Karpas-422 (cell line): ENCODE data around the gene PPA1. TPM values are rescaled to one million over a fixed set of nuclear protein-coding genes. Genes with fewer than 3 reads are reported as not detected.
"Not testable (repeated sequence)": the region's sequence is repeated elsewhere in the genome, so short reads cannot be mapped to it uniquely, and the experiment has no call there.

Experiments used
- DNase-seq: peaks from one replicate; pipeline ENCODE4 v3.0.0-alpha.2; 2015
- H2AFZ ChIP-seq: fragments of 200-600 bp; sonication (generic); 2 replicates; pipeline ENCODE4 v1.6.1; 2014; ENCODE audit warnings: antibody characterized with exemption, low read length, mixed read lengths
- H3K27ac ChIP-seq: fragments of 200-600 bp; sonication (generic); 2 replicates; pipeline ENCODE4 v1.5.1; 2014; ENCODE audit warnings: mild to moderate bottlenecking, low read length, moderate library complexity
- H3K27me3 ChIP-seq: fragments of 200-600 bp; sonication (generic); 2 replicates; pipeline ENCODE4 v1.6.1; 2014; ENCODE audit warnings: low read length, mixed read lengths
- H3K36me3 ChIP-seq: fragments of 200-600 bp; sonication (generic); 2 replicates; pipeline ENCODE4 v1.6.1; 2014; ENCODE audit warnings: low read length, mixed read lengths; ENCODE audit not compliant: insufficient read depth
- H3K4me1 ChIP-seq: fragments of 200-600 bp; sonication (generic); 2 replicates; pipeline ENCODE4 v1.6.1; 2014; ENCODE audit warnings: mild to moderate bottlenecking, low read length, mixed read lengths
- H3K4me2 ChIP-seq: fragments of 200-600 bp; sonication (generic); 2 replicates; pipeline ENCODE4 v1.6.1; 2014; ENCODE audit warnings: low read length, low read depth, mild to moderate bottlenecking; ENCODE audit not compliant: poor library complexity, severe bottlenecking
- H3K4me3 ChIP-seq: fragments of 200-600 bp; sonication (generic); 2 replicates; pipeline ENCODE4 v1.5.1; 2014; ENCODE audit warnings: mild to moderate bottlenecking, antibody characterized with exemption, low read length, mixed read lengths
- H3K79me2 ChIP-seq: fragments of 200-600 bp; sonication (generic); 2 replicates; pipeline ENCODE4 v1.6.1; 2014; ENCODE audit warnings: mild to moderate bottlenecking, low read length, mixed read lengths
- H3K9ac ChIP-seq: fragments of 200-600 bp; sonication (generic); 2 replicates; pipeline ENCODE4 v1.6.0; 2014; ENCODE audit warnings: low read length
- H3K9me2 ChIP-seq: fragments of 200-600 bp; sonication (generic), shearing (Covaris generic); replicated peaks from 2 replicates; pipeline ENCODE4 v1.6.0; 2014; ENCODE audit warnings: mild to moderate bottlenecking, low read length, moderate library complexity; ENCODE audit not compliant: insufficient read depth
- H3K9me3 ChIP-seq: fragments of 300-700, 200-600 bp; sonication (generic); 2 replicates; pipeline ENCODE4 v1.6.1; 2014; ENCODE audit warnings: low read length, mixed read lengths
- H4K20me1 ChIP-seq: fragments of 200-600 bp; sonication (generic); 2 replicates; pipeline ENCODE4 v1.6.1; 2014; ENCODE audit warnings: mild to moderate bottlenecking, antibody characterized with exemption, low read length, low read depth; ENCODE audit not compliant: insufficient read depth
- total RNA-seq: library from RNA; depleted of rRNA; stranded (reverse); fragments of >200 nt; shearing (Covaris generic); gene quantifications from 2 replicates; pipeline ENCODE4 v1.2.3, GENCODE V29; 2014; ENCODE audit warnings: low replicate concordance

The PPA1 gene
- total RNA-seq, 1 experiment from 2014 or later = 560 TPM

DNA sequence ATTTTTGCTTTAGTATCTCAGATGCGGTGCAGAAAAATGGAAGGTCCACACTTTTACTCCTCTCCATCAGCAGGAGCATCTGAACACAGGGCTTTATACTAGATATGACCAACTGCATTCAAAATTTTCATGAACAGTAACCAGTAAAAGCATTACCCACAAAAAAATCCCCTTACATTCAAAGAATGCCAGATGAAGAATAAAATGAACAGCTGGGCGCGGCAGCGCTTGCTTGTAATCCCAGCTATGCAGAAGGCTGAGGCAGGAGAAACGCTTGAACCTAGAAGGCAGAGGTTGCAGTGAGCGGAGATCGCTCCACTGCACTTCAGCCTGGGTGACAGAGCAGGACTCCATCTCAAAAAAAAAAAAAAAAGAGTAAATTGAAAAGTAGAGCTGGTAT lies 66.0 kb downstream of the PPA1 start:
- Histone ChIP-seq H3K4me2 (peak overlapping the region; percentile 88), H3K27me3 (no peaks in the 10 kb centered on the region), H3K4me1 (peaks cover 71% of the 10 kb centered on the region), H3K36me3 (peaks cover 33% of the 10 kb centered on the region), H3K79me2 (peaks cover 82% of the 10 kb centered on the region), H3K9ac (no peak overlapping the region), H3K4me3 (no peak overlapping the region), H3K27ac (peak overlapping the region; percentile 28; the same call in 1 of the 2 replicates), H4K20me1 (peaks cover 43% of the 10 kb centered on the region), H2AFZ (no peak overlapping the region), H3K9me3 (no peaks in the 10 kb centered on the region), H3K9me2 (no peaks in the 10 kb centered on the region)
- no peak for DNase-seq

DNA sequence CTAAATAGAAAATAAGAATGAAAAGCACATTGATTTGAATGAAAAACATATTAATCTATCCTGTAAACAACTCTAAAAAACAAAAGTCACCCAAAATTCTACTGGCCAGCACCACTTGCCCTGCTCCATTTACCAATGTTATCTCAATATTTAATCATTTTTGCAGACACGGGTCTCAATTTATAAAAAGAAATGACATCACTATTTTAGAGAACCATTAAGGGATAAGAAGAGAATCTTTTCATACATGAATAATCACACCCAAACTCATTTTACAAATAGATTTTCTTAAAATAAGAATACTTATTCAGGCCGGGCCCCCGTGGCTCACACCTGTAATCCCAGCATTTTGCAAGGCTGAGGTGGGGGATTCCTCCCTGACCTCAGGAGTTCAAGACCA lies 66.8 kb downstream of the PPA1 start:
- Histone ChIP-seq H3K4me1 (peaks cover 68% of the 10 kb centered on the region), H4K20me1 (peaks cover 49% of the 10 kb centered on the region)

DNA sequence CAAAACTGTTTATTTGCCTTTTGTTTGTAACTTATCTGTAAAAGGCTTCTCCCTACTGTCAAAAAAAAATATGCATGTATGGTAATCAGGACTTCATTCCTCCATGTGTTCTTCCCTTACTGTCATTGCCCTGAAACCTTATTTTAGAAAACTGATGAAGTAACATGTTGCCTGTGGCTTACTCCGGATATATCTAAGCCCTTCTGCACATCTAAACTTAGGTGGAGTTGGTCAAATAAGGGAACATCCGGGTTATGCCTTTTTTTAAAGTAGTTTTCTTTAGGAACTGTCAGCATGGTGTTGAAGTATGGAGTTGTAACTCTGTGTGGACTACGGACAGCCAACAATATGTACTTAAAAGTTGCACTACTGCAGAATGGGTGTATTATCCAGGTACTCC lies 69.1 kb downstream of the PPA1 start:
- no peak overlapping the region for H3K4me2 ChIP-seq

More for the DNA sequence above, 66.8 kb downstream of the PPA1 start:
- Histone ChIP-seq H2AFZ (no peak overlapping the region), H3K9ac (no peak overlapping the region), H3K27me3 (no peaks in the 10 kb centered on the region), H3K4me3 (no peak overlapping the region), H3K27ac (peak overlapping the region; percentile 28; the same call in 1 of the 2 replicates), H3K9me3 (no peaks in the 10 kb centered on the region), H3K79me2 (peaks cover 90% of the 10 kb centered on the region), H3K4me2 (peak overlapping the region; percentile 88), H3K9me2 (no peaks in the 10 kb centered on the region), H3K36me3 (peaks cover 40% of the 10 kb centered on the region)
- no peak for DNase-seq

DNA sequence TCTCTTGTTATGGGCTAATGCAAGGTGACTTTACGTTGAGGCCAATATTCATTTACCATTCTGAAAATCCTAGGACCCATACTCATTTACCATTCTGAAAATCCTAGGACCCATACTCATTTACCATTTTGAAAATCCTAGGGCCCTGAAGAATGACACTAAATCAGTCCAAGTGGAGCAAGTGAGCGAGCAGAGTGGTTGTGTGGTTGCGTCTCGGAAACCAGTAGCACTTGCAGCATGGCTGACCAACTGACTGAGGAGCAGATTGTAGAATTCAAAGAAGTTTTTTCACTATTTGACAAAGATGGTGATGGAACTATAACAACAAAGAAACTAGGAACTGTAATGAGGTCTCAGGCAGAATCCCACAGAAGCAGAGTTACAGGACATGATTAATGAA lies 69.8 kb downstream of the PPA1 start:
- Histone ChIP-seq H3K79me2 (peaks cover 92% of the 10 kb centered on the region), H3K9me3 (no peaks in the 10 kb centered on the region), H3K36me3 (peaks cover 64% of the 10 kb centered on the region), H3K9ac (no peak overlapping the region), H3K4me3 (no peak overlapping the region), H3K4me1 (peaks cover 53% of the 10 kb centered on the region), H4K20me1 (peaks cover 34% of the 10 kb centered on the region), H3K4me2 (no peak overlapping the region), H2AFZ (no peak overlapping the region), H3K27ac (no peak overlapping the region), H3K27me3 (no peaks in the 10 kb centered on the region), H3K9me2 (no peaks in the 10 kb centered on the region)
- DNase-seq = no peak

More for the DNA sequence above, 69.1 kb downstream of the PPA1 start:
- Histone ChIP-seq H3K9me2 (no peaks in the 10 kb centered on the region), H3K4me3 (no peak overlapping the region), H2AFZ (no peak overlapping the region), H3K79me2 (peaks cover 96% of the 10 kb centered on the region), H3K27ac (no peak overlapping the region), H3K36me3 (peaks cover 59% of the 10 kb centered on the region), H3K9me3 (no peaks in the 10 kb centered on the region), H3K4me1 (peaks cover 60% of the 10 kb centered on the region), H4K20me1 (peaks cover 42% of the 10 kb centered on the region), H3K27me3 (no peaks in the 10 kb centered on the region), H3K9ac (no peak overlapping the region)
- DNase-seq = no peak

- no peak for DNase-seq
- Histone ChIP-seq H3K27ac (no peak overlapping the region; the same call in 1 of the 2 replicates), H3K9ac (no peak overlapping the region), H3K36me3 (peaks cover 70% of the 10 kb centered on the region), H3K4me1 (peaks cover 47% of the 10 kb centered on the region), H3K4me2 (no peak overlapping the region), H3K4me3 (no peak overlapping the region), H3K27me3 (no peaks in the 10 kb centered on the region), H3K79me2 (peaks cover 92% of the 10 kb centered on the region), H3K9me2 (no peaks in the 10 kb centered on the region), H3K9me3 (no peaks in the 10 kb centered on the region), H2AFZ (no peak overlapping the region), H4K20me1 (peaks cover 28% of the 10 kb centered on the region)
Observed at GRCh38 chr10:70162892-70163201, 70.4 kb downstream of the PPA1 start.

DNA sequence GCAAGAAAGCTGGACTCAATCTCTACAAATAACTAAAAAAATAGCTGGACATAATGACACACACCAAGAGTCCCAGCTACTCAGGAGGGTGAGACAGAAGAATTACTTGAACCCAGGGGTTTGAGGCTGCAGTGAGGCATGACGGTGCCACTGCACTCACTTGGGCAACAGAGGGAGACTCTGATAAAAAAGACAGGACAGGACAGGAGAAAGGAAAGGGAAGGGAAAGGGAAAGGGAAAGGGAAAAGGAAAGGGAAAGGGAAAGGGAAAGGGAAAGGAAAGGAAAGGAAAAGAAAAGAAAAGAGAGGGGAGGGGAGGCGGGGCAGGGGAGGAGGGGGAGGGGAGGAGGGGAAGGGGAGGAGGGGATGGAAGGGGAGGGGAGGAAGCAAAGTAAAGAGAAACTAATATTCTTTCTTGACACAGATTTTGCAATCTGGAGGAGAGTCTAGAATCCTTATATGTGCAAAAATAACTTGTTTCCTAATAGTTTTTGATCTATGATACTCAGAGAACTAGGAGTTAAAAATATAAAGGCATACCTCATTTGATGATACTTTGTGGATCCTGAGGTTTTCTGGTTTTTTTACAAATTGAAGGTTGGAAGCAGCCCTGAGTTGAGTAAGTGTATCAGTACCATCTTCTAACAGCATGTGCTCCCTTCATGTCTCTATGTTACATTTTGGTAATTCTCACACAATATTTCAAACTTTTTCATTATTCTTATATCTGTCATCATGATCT lies 70.9 kb downstream of the PPA1 start:
- Histone ChIP-seq H4K20me1 (peaks cover 27% of the 10 kb centered on the region), H3K9ac (no peak overlapping the region), H3K9me3 (no peaks in the 10 kb centered on the region), H3K4me3 (no peak overlapping the region), H3K79me2 (peaks cover 92% of the 10 kb centered on the region), H2AFZ (no peak overlapping the region), H3K27ac (no peak overlapping the region; the same call in 1 of the 2 replicates), H3K4me2 (no peak overlapping the region), H3K27me3 (no peaks in the 10 kb centered on the region), H3K9me2 (no peaks in the 10 kb centered on the region), H3K36me3 (peaks cover 75% of the 10 kb centered on the region), H3K4me1 (peaks cover 42% of the 10 kb centered on the region)
- no peak for DNase-seq

DNA sequence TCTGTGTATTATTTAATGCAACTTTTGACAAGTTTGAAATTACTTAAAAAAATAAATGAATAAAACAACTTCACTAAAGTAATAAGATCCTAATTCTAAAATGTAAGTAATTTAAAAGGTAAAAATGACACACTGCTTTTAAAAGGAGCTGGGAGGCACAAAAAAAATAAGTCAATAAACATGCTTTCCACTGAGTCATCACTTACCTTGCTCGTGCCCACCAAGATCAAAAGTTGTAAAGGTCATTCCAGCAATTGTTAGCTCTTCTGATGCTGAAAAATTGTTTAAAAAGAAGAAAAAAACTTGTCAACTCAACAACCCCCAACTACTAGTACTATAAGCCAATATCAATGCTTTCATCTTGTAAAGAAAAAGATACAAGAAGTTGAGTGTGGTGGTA lies 72.4 kb downstream of the PPA1 start:
- Histone ChIP-seq H3K9ac (no peak overlapping the region), H3K79me2 (peaks cover 87% of the 10 kb centered on the region), H3K4me1 (peaks cover 26% of the 10 kb centered on the region), H3K9me3 (no peaks in the 10 kb centered on the region), H3K4me3 (no peak overlapping the region), H2AFZ (no peak overlapping the region), H3K4me2 (no peak overlapping the region), H3K27me3 (no peaks in the 10 kb centered on the region), H4K20me1 (peaks cover 21% of the 10 kb centered on the region), H3K27ac (no peak overlapping the region), H3K36me3 (peaks cover 70% of the 10 kb centered on the region), H3K9me2 (no peaks in the 10 kb centered on the region)
- no peak for DNase-seq

GRCh38 chr10:70159366-70159765 lies 73.9 kb downstream of the PPA1 start:
- not testable (repeated sequence) for H3K27ac ChIP-seq, DNase-seq, H3K9me3 ChIP-seq, H3K9ac ChIP-seq, H2AFZ ChIP-seq, H3K4me3 ChIP-seq, H3K27me3 ChIP-seq, H3K9me2 ChIP-seq, H3K4me2 ChIP-seq
- Histone ChIP-seq H3K4me1 (peaks cover 19% of the 10 kb centered on the region), H3K36me3 (peaks cover 76% of the 10 kb centered on the region), H3K79me2 (peaks cover 79% of the 10 kb centered on the region), H4K20me1 (peaks cover 20% of the 10 kb centered on the region)
